Uterus (tissue), 2 donors: ENCODE data around the gene TBX21.

Experiments
- POLR2A ChIP-seq, 2 donors: fragments of 450-650 bp; IDR thresholded peaks; one replicate each; pipeline ENCODE4 v1.6.1; 2016; ENCODE audit warnings: antibody characterized with exemption in 2 of 2, mild to moderate bottlenecking in 1 of 2, moderate library complexity in 1 of 2
- TF ChIP-seq, protein P1 (sequence below), 4 experiments: fragments of 200-600 bp in 2 of 4; fragments of 450-650 bp in 2 of 4; sonication (generic) in 2 of 4; IDR thresholded peaks; one replicate each; pipeline ENCODE4 v1.5.1; 2016 to 2019; ENCODE audit warnings: antibody characterized with exemption in 4 of 4, mild to moderate bottlenecking in 2 of 4, moderate library complexity in 1 of 4

DNA sequence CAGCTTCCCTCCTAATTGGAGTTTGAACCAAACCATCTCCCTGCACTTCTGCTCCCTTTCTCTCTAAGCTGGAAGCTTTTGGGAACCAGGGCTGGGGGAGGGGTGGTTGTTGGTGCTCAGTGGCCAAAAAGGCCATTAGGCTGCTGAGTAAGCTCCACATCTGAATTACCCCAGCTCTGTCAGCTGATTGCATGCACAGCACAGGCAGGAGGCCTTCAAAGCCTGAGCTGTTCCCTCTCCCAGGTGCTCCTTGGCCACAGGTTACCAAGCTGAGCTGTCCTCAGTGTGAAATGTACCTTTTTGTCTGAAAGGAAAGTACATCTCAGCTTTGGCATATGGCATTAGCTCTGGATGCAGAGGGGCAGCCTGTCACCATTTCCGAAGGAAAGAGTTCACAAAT is 45.3 kb upstream of the TBX21 start:
- TF ChIP-seq, protein P1, sequence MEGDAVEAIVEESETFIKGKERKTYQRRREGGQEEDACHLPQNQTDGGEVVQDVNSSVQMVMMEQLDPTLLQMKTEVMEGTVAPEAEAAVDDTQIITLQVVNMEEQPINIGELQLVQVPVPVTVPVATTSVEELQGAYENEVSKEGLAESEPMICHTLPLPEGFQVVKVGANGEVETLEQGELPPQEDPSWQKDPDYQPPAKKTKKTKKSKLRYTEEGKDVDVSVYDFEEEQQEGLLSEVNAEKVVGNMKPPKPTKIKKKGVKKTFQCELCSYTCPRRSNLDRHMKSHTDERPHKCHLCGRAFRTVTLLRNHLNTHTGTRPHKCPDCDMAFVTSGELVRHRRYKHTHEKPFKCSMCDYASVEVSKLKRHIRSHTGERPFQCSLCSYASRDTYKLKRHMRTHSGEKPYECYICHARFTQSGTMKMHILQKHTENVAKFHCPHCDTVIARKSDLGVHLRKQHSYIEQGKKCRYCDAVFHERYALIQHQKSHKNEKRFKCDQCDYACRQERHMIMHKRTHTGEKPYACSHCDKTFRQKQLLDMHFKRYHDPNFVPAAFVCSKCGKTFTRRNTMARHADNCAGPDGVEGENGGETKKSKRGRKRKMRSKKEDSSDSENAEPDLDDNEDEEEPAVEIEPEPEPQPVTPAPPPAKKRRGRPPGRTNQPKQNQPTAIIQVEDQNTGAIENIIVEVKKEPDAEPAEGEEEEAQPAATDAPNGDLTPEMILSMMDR (IDR thresholded peaks at IDR 0.05) = no peak
- no peak for TF ChIP-seq POLR2A (IDR thresholded peaks at IDR 0.05)
